ENCODE measurements around the gene MUC5B. TPM values are rescaled to one million over a fixed set of nuclear protein-coding genes. Genes with fewer than 3 reads are reported as not detected.

The MUC5B gene
- total RNA-seq, 1 donor from 2014 or later = not detected

DNA sequence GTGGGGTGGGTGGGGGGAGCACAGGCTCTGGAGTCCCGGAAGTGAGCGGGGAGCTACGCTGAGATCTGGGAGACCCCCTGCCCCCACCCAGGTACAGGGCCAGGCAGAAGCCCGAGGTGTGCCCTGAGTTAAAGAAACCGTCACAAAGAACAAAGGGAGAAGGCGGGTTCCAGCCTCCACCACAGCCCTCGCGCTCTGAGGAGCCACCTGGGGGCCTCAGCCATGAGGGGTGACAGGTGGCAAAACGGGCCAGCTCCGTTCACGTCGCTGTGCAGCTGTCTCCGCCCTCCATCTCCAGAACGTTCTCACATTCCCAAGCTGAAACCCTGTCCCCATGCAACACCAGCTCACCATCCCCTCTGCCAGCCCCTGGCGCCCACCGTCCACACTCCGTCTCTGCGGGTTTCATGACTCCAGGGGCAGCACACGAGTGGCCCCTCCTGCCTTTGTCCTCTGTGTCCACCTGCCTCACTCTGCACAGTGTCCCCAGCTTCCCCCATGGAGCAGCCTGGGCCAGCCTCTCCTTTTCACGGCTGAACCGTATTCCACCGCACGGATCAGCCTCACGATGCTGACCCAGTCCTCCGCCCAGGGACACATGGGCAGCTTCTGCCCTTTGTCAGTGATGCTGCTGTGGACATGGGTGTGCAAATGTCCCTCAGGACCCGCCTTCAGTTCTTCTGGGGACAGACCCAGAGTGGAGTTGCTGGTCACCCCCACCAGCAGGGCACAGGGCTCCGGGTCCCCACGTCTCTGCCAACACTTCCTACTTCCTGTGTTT, 1.7 kb upstream of the MUC5B start:
- H3K36me3 ChIP-seq (ENCODE audit: control insufficient read depth, insufficient read depth, low read length) = no peaks in the 10 kb centered on the region
- DNase-seq (ENCODE audit: low read depth) (no peak), FAIRE-seq (no peak)
- H3K4me3 ChIP-seq (ENCODE audit: low read depth, low read length) = no peak overlapping the region
- no peaks in the 10 kb centered on the region for H3K27me3 ChIP-seq (ENCODE audit: control insufficient read depth, insufficient read depth, low read length)
- TF ChIP-seq, protein P1, sequence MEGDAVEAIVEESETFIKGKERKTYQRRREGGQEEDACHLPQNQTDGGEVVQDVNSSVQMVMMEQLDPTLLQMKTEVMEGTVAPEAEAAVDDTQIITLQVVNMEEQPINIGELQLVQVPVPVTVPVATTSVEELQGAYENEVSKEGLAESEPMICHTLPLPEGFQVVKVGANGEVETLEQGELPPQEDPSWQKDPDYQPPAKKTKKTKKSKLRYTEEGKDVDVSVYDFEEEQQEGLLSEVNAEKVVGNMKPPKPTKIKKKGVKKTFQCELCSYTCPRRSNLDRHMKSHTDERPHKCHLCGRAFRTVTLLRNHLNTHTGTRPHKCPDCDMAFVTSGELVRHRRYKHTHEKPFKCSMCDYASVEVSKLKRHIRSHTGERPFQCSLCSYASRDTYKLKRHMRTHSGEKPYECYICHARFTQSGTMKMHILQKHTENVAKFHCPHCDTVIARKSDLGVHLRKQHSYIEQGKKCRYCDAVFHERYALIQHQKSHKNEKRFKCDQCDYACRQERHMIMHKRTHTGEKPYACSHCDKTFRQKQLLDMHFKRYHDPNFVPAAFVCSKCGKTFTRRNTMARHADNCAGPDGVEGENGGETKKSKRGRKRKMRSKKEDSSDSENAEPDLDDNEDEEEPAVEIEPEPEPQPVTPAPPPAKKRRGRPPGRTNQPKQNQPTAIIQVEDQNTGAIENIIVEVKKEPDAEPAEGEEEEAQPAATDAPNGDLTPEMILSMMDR (IDR thresholded peaks at IDR 0.05; ENCODE audit: insufficient read depth, low read length, severe bottlenecking) = no peak

DNA sequence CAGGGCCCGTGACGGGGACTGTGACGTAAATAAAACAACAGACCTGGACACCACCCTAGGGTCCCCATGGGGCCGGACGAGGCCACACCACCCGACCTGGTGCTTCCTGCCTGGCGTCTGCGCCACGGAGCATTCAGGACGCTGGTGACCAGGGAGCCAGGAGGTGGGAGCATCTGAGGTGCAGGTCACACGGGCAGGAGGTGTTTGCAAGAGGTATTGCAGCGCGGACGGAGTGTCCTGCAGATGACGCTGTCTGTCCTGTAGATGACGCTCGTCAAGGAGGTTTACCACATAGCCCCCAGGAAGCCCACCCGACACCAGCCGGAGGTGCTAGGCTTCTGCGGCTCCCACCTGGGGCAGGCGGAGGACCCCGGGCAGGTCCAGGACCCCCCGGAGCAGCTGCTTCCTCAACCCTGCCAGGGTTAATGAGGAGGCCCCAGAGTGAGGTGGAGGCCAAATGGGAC, 986 bp upstream of the MUC5B start:
- no peak overlapping the region for H3K4me3 ChIP-seq (ENCODE audit: low read depth, low read length)
- H3K27me3 ChIP-seq (ENCODE audit: control insufficient read depth, insufficient read depth, low read length) = no peaks in the 10 kb centered on the region
- DNase-seq (ENCODE audit: low read depth) = no peak
- H3K36me3 ChIP-seq (ENCODE audit: control insufficient read depth, insufficient read depth, low read length) = no peaks in the 10 kb centered on the region
- FAIRE-seq = no peak
- TF ChIP-seq, protein P1 (IDR thresholded peaks at IDR 0.05; ENCODE audit: insufficient read depth, low read length, severe bottlenecking) = no peak

DNA sequence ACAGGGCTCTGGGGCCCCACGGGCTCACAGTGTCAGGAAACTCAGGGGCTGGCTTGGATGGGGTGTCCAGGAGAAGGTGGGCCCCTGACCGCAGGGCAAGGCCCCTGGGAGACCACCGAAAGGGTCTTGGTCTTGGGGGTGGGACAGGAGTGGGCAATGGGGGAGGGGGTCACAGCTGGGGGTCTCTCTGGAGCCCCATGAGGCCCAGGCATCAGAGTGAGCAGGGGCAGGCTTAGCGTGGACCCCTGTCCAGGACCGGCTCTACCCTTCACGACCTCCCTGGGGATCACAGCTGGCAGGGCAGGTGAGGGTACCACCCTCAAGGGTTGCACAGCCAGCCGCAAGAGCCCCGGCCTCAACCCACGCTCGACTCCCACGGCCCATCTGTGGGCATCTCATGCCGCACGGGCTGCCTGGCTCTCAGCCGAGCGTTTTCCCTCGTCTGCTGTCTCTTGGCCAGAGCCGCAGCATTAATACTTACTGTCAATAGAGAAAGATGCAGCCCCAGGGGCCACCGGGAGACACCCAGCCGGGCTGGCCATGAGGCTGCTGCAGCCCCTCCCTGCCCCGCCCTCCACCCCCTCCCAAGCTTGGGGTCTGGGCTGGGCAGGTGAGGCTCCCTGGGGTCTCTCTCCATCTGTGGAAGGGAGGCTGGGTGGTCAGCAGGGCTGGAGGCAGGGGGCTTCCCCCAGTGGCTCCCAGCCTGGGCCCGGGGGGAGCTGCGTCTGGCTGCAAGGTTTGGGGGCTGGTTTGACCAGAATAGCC, 662 bp downstream of the MUC5B start:
- Histone ChIP-seq H3K36me3 (ENCODE audit: control insufficient read depth, insufficient read depth, low read length) (no peaks in the 10 kb centered on the region), H3K4me3 (ENCODE audit: low read depth, low read length) (no peak overlapping the region), H3K27me3 (ENCODE audit: control insufficient read depth, insufficient read depth, low read length) (no peaks in the 10 kb centered on the region)
- TF ChIP-seq, protein P1 (IDR thresholded peaks at IDR 0.05; ENCODE audit: insufficient read depth, low read length, severe bottlenecking) = no peak
- FAIRE-seq (no peak), DNase-seq (ENCODE audit: low read depth) (no peak)

DNA sequence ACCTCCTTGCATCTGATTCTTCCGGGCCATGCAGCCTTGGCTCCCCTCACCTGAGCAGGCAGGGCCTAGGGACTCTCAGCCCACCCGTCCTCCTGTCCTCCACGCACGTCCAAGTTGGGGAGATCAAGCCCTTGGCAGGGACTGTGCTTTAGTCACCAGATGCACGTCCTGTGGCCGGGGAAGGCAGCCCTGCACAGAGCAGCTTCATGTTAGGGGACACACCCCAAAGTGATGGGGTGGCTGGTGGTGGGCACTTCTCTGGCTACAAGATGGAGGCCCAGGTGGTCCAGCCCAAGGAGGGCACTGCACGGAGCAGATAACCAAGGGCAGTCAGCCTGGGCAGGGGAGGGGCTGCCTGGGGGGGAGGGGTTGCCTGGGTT, 1.2 kb downstream of the MUC5B start:
- no peaks in the 10 kb centered on the region for H3K36me3 ChIP-seq (ENCODE audit: control insufficient read depth, insufficient read depth, low read length)
- no peak overlapping the region for H3K4me3 ChIP-seq (ENCODE audit: low read depth, low read length)
- TF ChIP-seq, protein P1 (IDR thresholded peaks at IDR 0.05; ENCODE audit: insufficient read depth, low read length, severe bottlenecking) = no peak
- DNase-seq (ENCODE audit: low read depth) = no peak
- no peak for FAIRE-seq
- H3K27me3 ChIP-seq (ENCODE audit: control insufficient read depth, insufficient read depth, low read length) = no peaks in the 10 kb centered on the region

DNA sequence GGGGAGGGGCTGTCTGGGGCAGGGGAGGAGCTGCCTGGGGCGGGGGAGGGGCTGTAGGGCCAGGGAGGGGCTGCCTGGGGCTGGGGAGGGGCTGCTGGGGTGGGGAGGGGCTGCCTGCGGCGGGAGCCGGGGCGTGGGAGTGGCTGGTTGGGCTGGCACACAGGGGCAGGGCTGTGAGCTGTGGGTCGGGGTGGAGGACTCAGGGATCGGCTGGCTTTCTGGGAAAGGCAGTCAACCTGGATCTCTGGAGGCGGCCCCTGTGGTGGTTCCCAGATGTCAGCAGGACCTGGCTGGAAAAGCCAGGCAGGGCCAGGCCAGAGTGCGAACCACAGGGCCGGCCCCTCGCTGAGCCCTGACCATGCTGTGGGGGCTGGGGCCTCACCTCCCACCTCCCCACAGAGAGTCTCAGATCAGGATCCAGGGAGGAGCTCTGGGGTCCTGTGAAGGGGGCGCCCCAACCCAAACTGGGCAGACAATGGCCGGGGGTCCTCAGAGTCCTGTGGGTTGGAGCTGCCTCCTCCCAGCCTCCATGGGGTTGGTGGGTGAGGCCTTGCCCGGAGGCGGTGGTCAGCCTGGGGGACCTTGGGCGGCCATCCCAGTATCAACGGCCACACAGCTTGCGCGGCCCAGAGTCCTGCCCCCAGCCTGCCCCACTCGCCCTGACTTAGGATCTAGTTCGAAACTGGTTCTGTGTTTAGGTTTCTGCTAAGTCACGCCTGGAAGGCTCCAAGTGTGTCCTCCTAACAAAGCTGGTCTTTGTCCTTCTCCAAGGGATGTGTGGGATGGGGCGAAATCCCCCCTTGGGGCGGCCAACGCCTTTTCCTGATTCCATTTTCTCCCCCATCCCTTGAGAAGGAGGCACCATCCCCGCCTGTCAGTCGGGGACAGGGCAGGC, 1.9 kb downstream of the MUC5B start:
- FAIRE-seq = no peak
- TF ChIP-seq, protein P1 (IDR thresholded peaks at IDR 0.05; ENCODE audit: insufficient read depth, low read length, severe bottlenecking) = no peak
- Histone ChIP-seq H3K27me3 (ENCODE audit: control insufficient read depth, insufficient read depth, low read length) (no peaks in the 10 kb centered on the region), H3K36me3 (ENCODE audit: control insufficient read depth, insufficient read depth, low read length) (no peaks in the 10 kb centered on the region), H3K4me3 (ENCODE audit: low read depth, low read length) (no peak overlapping the region)
- no peak for DNase-seq (ENCODE audit: low read depth)
